Measurements from ENCODE around the gene VAT1L.

Gene VAT1L

DNA sequence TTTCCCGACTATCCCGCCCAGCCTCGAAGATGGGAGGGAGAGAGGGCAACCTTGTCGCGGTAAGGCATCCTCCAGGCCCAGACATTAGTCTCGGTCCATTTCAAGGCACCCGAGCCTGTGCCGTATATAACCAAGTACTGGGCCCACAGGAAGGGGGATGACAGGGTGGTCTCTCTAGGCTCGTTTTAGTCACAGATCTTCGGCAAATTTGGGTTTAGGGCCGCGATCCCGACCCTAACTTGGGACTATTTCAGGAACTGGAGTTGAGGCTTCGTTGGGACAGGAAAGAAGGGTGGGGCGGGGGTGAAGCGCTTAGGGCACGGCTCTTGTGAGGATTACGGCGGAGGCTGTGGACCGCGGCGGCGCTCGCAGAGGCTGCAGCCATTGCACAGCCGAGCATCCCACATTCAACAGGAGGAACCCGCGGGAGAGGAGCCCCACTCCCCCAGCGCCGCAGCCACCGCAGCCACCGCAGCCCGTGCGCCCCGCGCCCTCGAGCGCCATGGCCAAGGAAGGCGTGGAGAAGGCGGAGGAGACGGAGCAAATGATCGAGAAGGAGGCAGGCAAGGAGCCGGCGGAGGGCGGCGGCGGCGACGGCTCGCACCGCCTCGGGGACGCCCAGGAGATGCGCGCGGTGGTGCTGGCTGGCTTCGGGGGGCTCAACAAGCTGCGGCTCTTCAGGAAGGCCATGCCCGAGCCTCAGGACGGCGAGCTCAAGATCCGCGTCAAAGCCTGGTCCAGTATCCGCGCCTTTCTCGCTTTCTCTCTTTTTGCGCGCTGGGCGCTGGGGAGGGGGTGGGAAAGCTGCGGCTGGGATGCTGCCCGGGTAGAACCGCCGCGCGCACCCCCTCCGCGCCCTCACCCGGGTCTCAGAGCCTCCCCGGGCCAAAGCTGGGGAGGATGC lies at the start of gene VAT1L:
Gene VAT1L (plus strand): TSS at position 384 of the 904 bp plus-strand sequence. CDS start 119 bp downstream, at position 503.
- peak; percentile 52 for DNase-seq (ENCODE audit: low spot score)

GRCh38 chr16:77738706-77739558 lies 49.4 kb upstream of the VAT1L start:
- no peak for DNase-seq (ENCODE audit: low spot score)

DNA sequence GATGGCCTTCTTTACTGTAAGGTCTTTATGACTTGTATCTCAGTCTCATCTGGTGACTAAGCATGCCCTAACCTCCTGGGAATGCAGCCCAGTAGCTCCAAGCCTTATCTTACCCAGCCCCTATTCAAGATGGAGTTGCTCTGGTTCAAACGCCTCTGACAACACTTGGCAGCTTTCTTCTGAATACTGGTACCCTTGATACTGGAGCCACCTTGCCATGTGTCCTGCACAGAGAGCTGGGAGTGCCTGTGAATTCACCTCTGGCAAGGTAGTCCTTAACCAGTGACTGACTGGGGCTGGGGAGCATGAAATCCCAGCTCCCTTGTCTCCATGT lies 48.8 kb upstream of the VAT1L start:
- DNase-seq (ENCODE audit: low spot score), result no peak

- DNase-seq (ENCODE audit: low spot score), result no peak
These were observed 44.2 kb upstream of the VAT1L start for GRCh38 chr16:77744141-77744540.

GRCh38 chr16:77745972-77746371 lies 42.4 kb upstream of the VAT1L start:
- DNase-seq (ENCODE audit: low spot score), result no peak

- no peak for DNase-seq (ENCODE audit: low spot score)
These were observed 39.9 kb upstream of the VAT1L start for GRCh38 chr16:77748421-77749005.

DNA sequence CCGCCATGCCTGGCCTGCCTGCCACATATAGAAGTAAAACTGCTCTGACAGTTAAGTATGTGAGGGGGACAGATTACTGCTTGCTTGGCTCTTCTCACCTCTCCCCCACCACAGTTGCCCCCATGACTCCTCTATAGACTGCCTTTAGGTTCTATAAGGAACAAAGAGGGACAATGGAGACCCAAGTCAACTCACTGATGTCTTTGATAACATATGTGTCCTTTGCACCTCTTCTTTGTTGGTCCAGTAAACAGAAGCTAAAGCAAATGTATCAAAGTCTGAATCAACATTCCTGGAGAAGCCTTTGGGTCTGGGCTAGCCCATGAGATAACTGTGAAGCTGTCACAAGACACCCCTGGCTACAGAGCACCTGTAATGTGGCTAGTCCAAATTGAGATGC lies 38.9 kb upstream of the VAT1L start:
- DNase-seq (ENCODE audit: low spot score), result no peak

GRCh38 chr16:77758046-77758445 lies 30.3 kb upstream of the VAT1L start:
- DNase-seq (ENCODE audit: low spot score), result peak; percentile 1

- DNase-seq (ENCODE audit: low spot score), result no peak
These were observed 29.9 kb upstream of the VAT1L start for GRCh38 chr16:77758508-77758907.

DNA sequence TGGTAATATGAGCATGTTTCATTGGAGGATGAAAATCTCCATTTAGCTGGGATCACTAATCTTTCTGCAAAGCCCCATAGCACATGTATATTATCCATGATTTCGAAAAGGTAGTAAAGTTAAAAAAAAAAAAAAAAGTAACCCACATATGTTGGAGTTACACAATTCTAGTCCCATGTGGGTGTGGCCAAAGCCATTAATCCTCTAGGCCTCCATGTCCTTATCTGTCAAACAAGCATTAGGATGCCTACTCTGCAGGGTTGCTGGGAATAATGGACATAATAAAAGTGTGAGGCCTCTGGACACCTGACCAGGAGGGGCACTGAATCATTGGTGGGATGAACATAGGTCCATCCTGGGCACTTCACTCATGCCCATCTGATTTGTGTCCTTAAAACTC lies 29.2 kb upstream of the VAT1L start:
- DNase-seq (ENCODE audit: low spot score), result no peak

- DNase-seq (ENCODE audit: low spot score), result no peak
These were observed 28.5 kb upstream of the VAT1L start for GRCh38 chr16:77759821-77760220.

DNA sequence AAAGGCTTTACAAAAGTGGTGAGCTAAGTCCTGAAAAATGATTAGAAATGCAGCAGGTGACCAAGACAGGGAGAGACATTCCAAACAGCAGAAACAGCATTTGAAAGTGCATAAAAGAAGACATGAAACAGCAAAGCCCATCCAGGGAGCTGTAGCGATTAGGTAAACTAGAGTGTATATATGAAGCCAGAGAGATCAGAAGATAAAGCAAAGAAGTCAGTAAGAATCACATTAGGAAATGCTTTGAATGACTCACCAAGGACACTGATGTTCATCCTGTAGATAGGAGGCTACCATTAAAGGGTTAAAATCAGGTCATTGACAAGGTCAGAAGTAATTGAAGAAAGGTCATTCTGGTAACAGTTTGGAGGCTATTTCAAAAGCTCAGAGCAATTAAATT lies 27.6 kb upstream of the VAT1L start:
- no peak for DNase-seq (ENCODE audit: low spot score)

DNA sequence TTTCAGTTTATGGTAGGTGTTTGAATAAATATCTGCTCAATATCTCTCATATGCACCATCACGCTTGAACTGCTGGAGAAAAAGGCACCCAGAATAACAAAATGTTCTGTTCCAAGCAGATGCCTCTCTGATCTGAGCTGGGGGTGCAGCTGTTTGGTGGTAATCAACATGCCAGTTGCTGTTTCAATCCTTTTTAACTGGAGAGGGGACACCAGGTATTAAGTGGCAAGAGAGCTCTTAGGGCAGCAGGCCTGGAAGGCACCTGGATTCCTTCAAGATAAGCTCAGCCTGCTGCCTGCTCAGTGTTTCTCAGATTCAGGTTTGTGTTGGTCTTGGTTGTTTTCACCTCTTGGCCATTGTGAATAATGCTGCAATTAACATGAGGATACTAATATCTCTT lies 27.2 kb upstream of the VAT1L start:
- no peak for DNase-seq (ENCODE audit: low spot score)

DNA sequence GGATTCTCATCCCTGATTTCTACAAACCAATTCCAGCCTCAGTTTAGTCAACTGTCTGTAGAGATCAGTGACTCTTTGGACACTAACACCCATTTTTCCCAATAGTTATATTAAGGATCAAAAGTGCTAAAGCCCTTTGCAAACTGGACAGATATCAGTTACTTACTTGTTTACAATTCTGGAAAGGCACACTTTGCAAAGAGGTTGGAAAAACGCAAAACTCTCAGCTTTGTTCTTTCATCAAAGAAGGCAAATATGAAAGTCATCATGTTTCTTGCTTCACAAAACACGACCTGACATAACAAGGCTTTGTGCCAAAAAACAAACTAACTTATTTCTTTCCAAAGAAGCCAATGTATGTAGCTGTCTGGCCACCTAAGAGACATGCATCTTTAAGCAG lies 26.1 kb upstream of the VAT1L start:
- no peak for DNase-seq (ENCODE audit: low spot score)

- no peak for DNase-seq (ENCODE audit: low spot score)
These were observed 24.4 kb upstream of the VAT1L start for GRCh38 chr16:77763994-77764393.

DNA sequence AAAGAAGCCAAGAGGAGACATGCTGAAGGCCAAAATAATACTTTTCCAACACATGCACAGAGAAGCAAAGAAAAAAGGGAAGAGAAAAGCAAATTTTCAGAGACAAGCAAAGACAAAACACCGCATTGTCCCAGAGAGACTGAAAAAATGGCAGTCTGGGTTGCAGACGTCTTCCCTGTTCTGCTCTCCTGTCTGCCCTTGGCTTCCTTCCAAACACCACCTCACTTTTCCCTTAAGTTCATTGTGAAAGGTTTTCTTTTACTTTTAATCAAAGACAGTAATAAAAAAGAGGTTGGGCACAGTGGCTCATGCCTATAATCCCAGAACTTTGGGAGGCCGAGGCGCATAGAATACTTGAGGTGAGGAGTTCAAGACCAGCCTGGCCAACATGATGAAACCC lies 21.2 kb upstream of the VAT1L start:
- no peak for DNase-seq (ENCODE audit: low spot score)

DNA sequence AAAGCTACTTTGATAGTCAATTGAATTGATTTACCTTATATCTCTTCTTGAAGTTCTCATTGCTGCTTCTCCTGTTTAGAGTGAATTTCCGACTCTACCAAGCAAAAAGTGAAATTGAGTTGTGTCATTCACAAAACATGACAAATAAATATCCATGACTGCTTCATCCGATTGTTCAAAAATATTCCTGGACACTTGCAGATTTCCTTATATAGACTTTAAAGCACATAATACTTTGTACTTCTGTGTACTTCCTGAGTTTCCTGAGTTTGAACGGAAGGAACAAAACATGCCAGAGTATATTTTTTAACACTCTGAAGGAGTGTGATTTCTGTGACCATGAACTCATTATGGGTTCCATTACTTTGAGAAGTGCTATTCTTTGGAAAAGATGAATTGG lies 20.5 kb upstream of the VAT1L start:
- no peak for DNase-seq (ENCODE audit: low spot score)

DNA sequence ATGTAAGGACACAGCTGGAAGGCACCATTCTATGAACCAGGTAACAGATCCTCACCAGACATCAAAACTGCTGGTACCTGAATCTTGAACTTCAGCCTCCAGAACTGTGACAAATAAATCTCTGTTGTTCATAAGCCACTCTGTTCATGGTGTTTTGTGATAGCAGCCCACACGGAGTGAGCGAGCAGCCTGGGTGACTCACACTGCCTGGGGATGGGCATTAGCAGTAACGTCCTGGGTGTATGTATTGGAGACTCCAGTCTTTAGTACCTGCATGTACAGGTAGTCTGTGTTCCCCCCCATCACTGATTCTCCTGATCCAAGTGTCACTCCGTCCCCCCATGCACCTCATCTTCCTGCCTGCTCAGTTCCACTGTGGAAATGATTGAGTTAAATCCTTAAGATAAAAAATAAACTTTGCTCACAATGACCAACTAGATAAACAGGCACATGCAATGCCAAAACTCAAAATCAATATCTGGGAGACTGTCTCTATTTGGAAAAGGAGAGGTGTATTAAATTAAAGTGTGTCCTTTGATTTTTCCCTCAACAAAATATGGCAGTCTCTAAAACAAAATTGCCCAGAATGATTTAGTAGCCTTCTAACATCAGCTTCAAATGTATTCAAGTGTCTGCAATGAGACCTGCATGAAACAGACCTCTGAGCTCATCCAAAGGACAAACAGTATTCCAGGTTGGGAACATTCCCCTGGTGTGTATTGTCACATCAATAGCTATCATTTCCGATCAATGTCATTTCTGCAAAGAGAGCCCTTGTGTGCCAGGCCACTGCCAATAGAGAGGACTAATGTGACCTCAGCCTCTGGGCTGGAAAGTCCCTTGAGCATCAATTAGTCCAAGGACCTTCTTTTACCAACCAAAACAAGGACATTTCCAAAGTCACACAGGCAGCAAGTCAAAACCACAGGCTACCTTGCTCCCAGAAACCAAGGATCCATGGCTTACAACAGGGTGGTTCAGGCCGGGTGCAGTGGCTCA lies 12.2 kb upstream of the VAT1L start:
- DNase-seq (ENCODE audit: low spot score), result no peak

- no peak for DNase-seq (ENCODE audit: low spot score)
These were observed 10.6 kb upstream of the VAT1L start for GRCh38 chr16:77777745-77778144.

GRCh38 chr16:77780378-77780837 lies 8.0 kb upstream of the VAT1L start:
- DNase-seq (ENCODE audit: low spot score), result no peak

GRCh38 chr16:77781091-77781490 lies 7.3 kb upstream of the VAT1L start:
- no peak for DNase-seq (ENCODE audit: low spot score)
